GM23248 (cell line): ENCODE measurements around the gene NGDN.

Source experiments
- EZH2 ChIP-seq: fragments of 200-600 bp; sonication (generic); IDR thresholded peaks from 2 replicates; pipeline ENCODE4 v1.6.1; 2018; ENCODE audit warnings: antibody characterized with exemption, mild to moderate bottlenecking; ENCODE audit not compliant: insufficient read depth, poor library complexity, severe bottlenecking
- EZH2phosphoT487 ChIP-seq: fragments of 200-600 bp; sonication (generic); IDR thresholded peaks from 2 replicates; pipeline ENCODE4 v1.6.1; 2018; ENCODE audit warnings: antibody characterized with exemption, moderate library complexity, mild to moderate bottlenecking, low read depth; ENCODE audit not compliant: insufficient read depth

GRCh38 chr14:23445773-23446172 lies 23.7 kb upstream of the NGDN start:
- TF ChIP-seq EZH2 (no peak), EZH2phosphoT487 (no peak)
